ENCODE measurements around the gene PDXP.

DNA sequence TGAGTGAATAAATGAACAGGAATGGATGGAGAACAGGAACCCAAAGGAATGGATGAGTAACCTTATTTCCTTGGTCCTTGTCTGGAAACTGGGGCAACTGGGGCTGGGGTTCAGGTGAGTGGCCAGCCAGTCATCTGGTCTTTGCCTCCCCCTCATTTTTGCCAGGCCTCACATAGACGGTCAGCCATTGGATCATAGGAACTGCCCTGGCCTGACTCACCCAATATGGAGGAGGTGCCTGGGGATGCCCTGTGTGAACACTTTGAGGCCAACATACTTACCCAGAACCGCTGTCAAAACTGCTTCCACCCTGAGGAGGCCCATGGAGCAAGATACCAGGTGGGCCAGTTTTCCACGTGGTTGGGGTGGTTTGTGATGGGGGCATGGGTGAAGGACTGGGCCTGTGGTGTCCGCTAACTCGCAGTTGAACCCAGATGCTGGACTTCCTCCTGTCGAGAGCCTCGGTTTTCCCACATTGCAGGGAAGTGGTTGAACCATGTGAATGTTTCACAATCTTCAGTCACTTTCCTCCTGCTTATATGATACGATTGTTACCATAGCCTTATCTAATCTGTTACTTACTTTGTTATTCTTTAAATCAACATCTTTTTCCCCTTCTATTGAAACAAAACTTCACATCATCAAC lies 42.7 kb downstream of the PDXP start:
- TF ChIP-seq, protein P1, sequence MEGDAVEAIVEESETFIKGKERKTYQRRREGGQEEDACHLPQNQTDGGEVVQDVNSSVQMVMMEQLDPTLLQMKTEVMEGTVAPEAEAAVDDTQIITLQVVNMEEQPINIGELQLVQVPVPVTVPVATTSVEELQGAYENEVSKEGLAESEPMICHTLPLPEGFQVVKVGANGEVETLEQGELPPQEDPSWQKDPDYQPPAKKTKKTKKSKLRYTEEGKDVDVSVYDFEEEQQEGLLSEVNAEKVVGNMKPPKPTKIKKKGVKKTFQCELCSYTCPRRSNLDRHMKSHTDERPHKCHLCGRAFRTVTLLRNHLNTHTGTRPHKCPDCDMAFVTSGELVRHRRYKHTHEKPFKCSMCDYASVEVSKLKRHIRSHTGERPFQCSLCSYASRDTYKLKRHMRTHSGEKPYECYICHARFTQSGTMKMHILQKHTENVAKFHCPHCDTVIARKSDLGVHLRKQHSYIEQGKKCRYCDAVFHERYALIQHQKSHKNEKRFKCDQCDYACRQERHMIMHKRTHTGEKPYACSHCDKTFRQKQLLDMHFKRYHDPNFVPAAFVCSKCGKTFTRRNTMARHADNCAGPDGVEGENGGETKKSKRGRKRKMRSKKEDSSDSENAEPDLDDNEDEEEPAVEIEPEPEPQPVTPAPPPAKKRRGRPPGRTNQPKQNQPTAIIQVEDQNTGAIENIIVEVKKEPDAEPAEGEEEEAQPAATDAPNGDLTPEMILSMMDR (IDR thresholded peaks at IDR 0.05) = no peak
- TF ChIP-seq ZFX (IDR thresholded peaks at IDR 0.05; ENCODE audit: borderline replicate concordance) = no peak
